NT2/D1 (cell line): ENCODE results near the gene CPD.

Experiments
- DNase-seq: peaks from one replicate; pipeline ENCODE4 v3.0.0-alpha.2; 2011; ENCODE audit warnings: low read depth, low spot score
- H3K27me3 ChIP-seq: 2 replicates; pipeline ENCODE4 v1.6.0; 2011; ENCODE audit warnings: mild to moderate bottlenecking; ENCODE audit not compliant: insufficient read length, insufficient read depth
- H3K36me3 ChIP-seq: 2 replicates; pipeline ENCODE4 v1.6.1; 2011; ENCODE audit warnings: mild to moderate bottlenecking, low read length, mixed read lengths; ENCODE audit not compliant: insufficient read depth, insufficient read length
- H3K4me1 ChIP-seq: 2 replicates; pipeline ENCODE4 v1.5.1; 2011; ENCODE audit not compliant: insufficient read depth, insufficient read length
- H3K4me3 ChIP-seq: 2 replicates; pipeline ENCODE4 v1.5.1; 2011; ENCODE audit warnings: low read depth; ENCODE audit not compliant: insufficient read length
- H3K9ac ChIP-seq: 2 replicates; pipeline ENCODE4 v1.6.0; 2011; ENCODE audit warnings: low read depth; ENCODE audit not compliant: insufficient read length
- H3K9me3 ChIP-seq: 2 replicates; pipeline ENCODE4 v1.5.1; 2011; ENCODE audit warnings: mild to moderate bottlenecking, low read length; ENCODE audit not compliant: insufficient read depth
- SUZ12 ChIP-seq: IDR thresholded peaks from 2 replicates; pipeline ENCODE4 v1.6.1; 2011; ENCODE audit not compliant: insufficient read length, insufficient read depth; ENCODE audit errors: extremely low read depth
- YY1 ChIP-seq: IDR thresholded peaks from 2 replicates; pipeline ENCODE4 v1.6.1; 2011; ENCODE audit not compliant: insufficient read length, insufficient read depth
- ZNF274 ChIP-seq: IDR thresholded peaks from 2 replicates; pipeline ENCODE4 v1.6.1; 2011; ENCODE audit warnings: mild to moderate bottlenecking, low read depth, low read length

CPD gene

DNA sequence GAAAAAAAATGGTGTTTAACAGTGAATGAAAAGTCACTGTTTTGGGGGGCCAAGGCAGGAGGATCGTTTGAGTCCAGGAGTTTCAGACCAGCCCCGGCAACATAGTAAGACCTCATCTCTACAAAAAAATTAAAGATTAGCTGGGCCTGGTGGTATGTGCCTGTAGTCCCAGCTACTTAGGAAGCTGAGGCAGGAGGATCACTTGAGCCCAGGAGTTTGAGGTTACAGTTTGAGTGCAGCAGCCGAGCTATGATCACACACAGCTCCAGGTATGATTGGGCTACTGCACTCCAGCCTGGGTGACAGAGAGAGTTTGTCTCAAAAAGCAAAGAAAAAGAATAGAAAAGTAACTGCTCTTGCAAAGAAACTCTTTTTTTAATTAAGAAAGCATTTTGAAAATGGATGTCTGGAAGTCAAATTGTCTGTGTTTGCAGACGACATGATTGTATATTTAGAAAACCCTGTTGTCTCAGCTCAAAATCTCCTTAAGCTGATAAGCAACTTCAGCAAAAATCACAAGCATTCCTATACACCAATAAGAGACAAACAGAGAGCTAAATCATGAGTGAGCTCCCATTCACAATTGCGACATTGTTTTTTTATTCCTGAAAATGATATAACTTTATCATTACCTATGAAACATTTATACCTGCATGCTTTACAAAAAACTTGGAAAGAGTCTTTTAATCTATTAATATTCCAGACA is 20.5 kb upstream of the CPD start:
- TF ChIP-seq YY1, result no peak
- Histone ChIP-seq H3K36me3 (no peaks in the 10 kb centered on the region), H3K9ac (no peak overlapping the region), H3K4me1 (no peaks in the 10 kb centered on the region), H3K9me3 (peaks cover 6% of the 10 kb centered on the region), H3K27me3 (no peaks in the 10 kb centered on the region), H3K4me3 (no peak overlapping the region)
- DNase-seq, result no peak

GRCh38 chr17:30360086-30360808 is 18.5 kb upstream of the CPD start:
- no peaks in the 10 kb centered on the region for H3K27me3 ChIP-seq
- H3K4me1 ChIP-seq, result no peaks in the 10 kb centered on the region
- no peak overlapping the region for H3K4me3 ChIP-seq
- H3K9me3 ChIP-seq, result peaks cover 6% of the 10 kb centered on the region
- H3K36me3 ChIP-seq, result no peaks in the 10 kb centered on the region
- TF ChIP-seq SUZ12 (no peak), ZNF274 (no peak), YY1 (no peak)
- no peak for DNase-seq
- no peak overlapping the region for H3K9ac ChIP-seq

DNA sequence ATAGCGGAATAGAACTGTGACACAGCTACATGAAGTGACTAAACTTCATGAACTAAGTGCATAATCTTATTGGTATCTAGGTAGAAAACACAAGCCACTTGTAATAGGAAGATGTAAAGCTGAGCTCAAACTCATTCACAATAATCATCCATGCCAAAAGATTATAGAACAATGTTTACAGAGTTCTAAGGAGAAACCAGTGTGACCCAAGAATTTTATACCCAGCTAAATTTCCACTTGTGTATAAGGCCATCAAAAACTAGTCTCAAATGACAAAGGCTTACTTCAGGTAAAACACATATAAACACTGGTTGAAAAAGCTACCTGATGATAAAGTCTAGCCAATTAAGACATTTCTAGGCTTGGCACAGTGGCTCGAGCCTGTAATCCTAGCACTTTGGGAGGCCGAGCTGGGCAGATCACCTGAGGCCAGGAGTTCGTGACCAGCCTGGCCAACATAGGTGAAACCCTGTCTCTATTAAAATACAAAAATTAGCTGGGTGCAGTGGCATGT is 16.9 kb upstream of the CPD start:
- Histone ChIP-seq H3K36me3 (no peaks in the 10 kb centered on the region), H3K9me3 (peaks cover 6% of the 10 kb centered on the region), H3K4me1 (no peaks in the 10 kb centered on the region), H3K4me3 (no peak overlapping the region), H3K27me3 (no peaks in the 10 kb centered on the region), H3K9ac (no peak overlapping the region)
- no peak for DNase-seq
- TF ChIP-seq SUZ12, result no peak

DNA sequence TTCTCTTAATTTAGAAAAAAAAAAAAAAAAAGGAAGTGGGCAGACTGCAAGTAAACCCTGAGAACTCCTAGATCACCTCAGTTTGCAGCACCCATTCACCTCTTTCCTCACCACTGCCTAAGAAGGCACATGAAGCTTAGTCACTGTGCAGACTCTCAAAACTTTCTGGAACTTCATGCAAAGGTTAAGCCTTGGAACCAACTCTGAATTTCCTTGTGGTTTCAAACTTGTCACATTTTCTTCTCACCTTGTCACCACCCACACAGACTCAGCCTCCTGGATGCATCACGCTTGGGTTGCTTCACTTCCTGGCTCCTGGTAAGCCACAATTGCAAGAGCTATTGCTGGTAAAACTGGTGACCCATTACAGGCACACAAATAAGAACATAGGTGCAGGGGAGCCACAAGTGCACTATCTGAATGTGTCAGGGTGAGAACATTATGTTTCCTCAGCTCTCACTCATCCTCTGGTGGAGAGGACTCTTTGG is 15.0 kb upstream of the CPD start:
- Histone ChIP-seq H3K9me3 (peaks cover 6% of the 10 kb centered on the region), H3K4me1 (no peaks in the 10 kb centered on the region), H3K9ac (no peak overlapping the region), H3K36me3 (no peaks in the 10 kb centered on the region), H3K27me3 (no peaks in the 10 kb centered on the region), H3K4me3 (no peak overlapping the region)
- TF ChIP-seq SUZ12, result no peak
- no peak for DNase-seq

GRCh38 chr17:30366536-30366935 is 12.2 kb upstream of the CPD start:
- no peaks in the 10 kb centered on the region for H3K27me3 ChIP-seq
- peaks cover 6% of the 10 kb centered on the region for H3K9me3 ChIP-seq
- DNase-seq, result no peak
- no peak overlapping the region for H3K9ac ChIP-seq
- TF ChIP-seq SUZ12 (no peak), ZNF274 (no peak)
- H3K4me3 ChIP-seq, result no peak overlapping the region
- no peaks in the 10 kb centered on the region for H3K36me3 ChIP-seq
- no peaks in the 10 kb centered on the region for H3K4me1 ChIP-seq

DNA sequence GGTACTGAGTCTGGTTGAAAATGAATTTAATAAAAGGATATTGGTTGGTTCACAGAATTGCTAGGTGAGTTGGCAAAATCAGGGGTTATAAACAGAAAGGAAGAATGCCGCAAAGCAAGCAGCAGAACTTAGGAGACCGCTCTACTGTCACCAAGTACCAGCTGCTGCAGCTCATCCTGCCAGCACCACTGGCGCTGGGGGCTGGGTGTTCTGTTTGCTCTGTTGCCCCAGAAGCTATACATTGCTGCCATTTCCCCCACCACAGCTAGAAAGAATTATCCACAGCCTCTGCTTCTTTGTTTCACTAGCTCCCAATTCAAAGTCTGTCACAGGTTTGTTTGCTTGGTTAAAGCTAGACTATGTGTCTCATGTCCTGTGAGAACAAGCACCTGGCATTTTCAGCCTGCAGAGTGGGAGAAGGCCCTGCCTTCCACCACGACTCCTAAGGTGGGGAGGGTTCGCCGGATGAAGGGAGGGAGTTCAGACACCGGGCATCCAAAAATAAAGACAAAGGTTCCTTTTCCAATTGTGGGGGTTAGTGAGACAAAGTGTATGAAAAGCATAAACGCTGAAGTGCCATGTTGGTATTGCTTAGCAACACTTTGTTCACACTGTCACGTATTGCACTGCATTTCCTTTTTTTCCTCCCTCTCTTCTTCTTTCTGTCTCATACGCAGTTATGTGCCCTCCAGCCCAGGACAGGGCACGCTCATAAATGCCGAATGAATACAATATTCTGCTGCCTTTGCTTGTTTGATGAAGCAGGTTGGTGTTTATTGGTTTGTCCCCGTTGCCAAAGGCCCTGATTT is 9.6 kb upstream of the CPD start:
- DNase-seq, result no peak
- H3K36me3 ChIP-seq, result no peaks in the 10 kb centered on the region
- no peaks in the 10 kb centered on the region for H3K9me3 ChIP-seq
- H3K4me1 ChIP-seq, result no peaks in the 10 kb centered on the region
- no peak overlapping the region for H3K9ac ChIP-seq
- TF ChIP-seq ZNF274 (no peak), SUZ12 (no peak)
- no peaks in the 10 kb centered on the region for H3K27me3 ChIP-seq
- no peak overlapping the region for H3K4me3 ChIP-seq

GRCh38 chr17:30369995-30370394 is 8.7 kb upstream of the CPD start:
- Histone ChIP-seq H3K4me1 (no peaks in the 10 kb centered on the region), H3K4me3 (no peak overlapping the region), H3K36me3 (no peaks in the 10 kb centered on the region), H3K9me3 (no peaks in the 10 kb centered on the region), H3K27me3 (no peaks in the 10 kb centered on the region), H3K9ac (no peak overlapping the region)
- TF ChIP-seq YY1, result no peak
- no peak for TF ChIP-seq ZNF274
- TF ChIP-seq SUZ12, result no peak
- DNase-seq, result no peak
